GM10266 (cell line): Measurements from ENCODE around the gene OPRL1.
A peak's percentile ranks its signal among the peaks of the same experiment; 100 is the strongest.

ENCODE experiments used
- DNase-seq: peaks from one replicate; pipeline ENCODE4 v3.0.0; 2012; ENCODE audit errors: extremely low spot score
- TF ChIP-seq, protein P1 (sequence below): IDR thresholded peaks from 2 replicates; pipeline ENCODE4 v1.5.1; 2012; ENCODE audit warnings: mild to moderate bottlenecking, low read depth; ENCODE audit not compliant: control insufficient read depth, insufficient read depth; ENCODE audit errors: missing control alignments

Gene OPRL1

DNA sequence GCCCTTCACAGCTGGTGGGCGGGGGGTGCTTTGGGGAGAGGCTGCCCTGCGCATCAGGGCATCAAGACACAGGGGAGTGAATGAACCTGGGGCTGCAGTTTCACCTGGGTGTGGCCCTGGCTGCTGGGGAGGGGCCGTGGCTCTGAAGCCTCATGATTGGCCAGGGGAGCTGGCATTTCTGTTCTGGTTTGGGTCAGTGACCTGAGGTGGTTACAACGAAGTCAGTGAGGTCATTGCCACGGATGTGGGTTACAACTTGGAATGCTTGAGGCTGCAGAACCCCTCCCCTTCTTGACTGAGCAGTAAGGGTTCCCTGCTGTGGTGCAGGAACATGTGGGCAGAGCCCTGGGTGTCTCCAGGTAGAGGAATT, 13.9 kb upstream of the OPRL1 start:
- DNase-seq, result peak; percentile 83
- TF ChIP-seq, protein P1, sequence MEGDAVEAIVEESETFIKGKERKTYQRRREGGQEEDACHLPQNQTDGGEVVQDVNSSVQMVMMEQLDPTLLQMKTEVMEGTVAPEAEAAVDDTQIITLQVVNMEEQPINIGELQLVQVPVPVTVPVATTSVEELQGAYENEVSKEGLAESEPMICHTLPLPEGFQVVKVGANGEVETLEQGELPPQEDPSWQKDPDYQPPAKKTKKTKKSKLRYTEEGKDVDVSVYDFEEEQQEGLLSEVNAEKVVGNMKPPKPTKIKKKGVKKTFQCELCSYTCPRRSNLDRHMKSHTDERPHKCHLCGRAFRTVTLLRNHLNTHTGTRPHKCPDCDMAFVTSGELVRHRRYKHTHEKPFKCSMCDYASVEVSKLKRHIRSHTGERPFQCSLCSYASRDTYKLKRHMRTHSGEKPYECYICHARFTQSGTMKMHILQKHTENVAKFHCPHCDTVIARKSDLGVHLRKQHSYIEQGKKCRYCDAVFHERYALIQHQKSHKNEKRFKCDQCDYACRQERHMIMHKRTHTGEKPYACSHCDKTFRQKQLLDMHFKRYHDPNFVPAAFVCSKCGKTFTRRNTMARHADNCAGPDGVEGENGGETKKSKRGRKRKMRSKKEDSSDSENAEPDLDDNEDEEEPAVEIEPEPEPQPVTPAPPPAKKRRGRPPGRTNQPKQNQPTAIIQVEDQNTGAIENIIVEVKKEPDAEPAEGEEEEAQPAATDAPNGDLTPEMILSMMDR, result no peak

DNA sequence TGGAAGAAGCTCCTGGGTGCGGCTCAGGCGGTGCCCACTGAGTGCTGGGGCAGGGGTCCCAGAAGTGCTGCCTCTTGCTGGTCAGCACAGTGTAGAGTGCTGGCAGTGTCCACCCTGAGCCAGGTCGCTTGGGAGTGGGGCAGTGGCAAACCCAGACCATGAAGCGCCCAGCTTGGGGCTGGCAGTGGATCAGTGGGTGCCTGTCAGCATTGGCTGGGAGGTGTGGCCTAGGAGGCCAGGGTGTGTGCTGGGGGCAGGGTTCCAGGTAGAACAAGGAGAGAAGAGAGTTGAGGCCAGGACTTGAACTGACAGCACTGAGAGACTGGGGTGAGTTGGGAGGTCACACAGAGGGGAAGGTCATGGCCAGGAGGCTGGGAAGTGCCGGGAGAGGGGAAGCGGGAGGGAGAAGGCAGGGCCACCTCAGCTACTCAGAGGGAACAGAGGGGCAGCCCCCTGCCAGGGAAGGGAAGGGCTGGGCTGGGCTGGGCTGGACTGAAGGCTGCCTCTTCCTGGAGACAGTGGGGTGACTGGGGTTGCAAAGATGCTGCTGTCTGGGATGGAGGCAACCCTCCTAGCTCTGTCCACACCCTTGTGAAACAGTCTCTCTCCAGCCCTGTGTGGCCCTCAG, 12.8 kb upstream of the OPRL1 start:
- DNase-seq, result no peak
- TF ChIP-seq, protein P1, result no peak

GRCh38 chr20:64067733-64068307, 12.1 kb upstream of the OPRL1 start:
- DNase-seq, result no peak
- TF ChIP-seq, protein P1, result no peak

GRCh38 chr20:64068386-64069208, 11.3 kb upstream of the OPRL1 start:
- TF ChIP-seq, protein P1, result no peak

GRCh38 chr20:64069209-64069613, 10.7 kb upstream of the OPRL1 start:
- DNase-seq, result no peak
- TF ChIP-seq, protein P1, result no peak

More at GRCh38 chr20:64068386-64069208, 11.3 kb upstream of the OPRL1 start:
- no peak for DNase-seq

DNA sequence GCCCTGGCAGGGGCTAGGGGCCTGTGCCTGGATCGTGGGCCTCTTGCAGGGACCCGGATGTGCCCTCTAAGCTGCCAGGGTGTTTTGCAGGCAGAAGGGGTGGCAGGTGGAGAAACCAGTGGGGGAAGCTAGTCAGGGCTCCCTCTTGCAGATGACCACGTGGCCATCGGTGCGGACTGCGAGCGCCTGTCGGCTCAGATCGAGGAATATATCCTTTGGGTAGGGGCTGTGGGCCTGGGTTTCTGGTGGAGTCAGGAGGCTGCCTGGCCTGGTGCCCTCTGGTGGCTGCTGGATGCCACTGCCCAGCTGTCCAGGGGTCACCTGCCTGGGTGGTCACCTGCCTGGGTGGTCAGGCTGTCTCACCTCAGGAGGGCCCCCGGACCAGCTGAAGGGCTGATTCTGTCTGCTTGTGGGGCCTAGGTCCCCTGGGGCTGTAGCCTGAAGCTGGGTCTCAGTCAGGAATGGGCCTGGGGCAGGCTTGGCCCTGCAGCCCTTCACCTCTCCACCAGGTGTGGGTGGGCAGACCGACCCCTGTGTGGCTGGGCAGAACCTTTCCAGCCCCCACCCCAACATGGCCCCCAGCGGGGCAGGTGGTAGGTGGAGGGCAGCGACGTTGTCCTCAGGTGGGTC, 10.2 kb upstream of the OPRL1 start:
- peak; percentile 68 for DNase-seq
- TF ChIP-seq, protein P1, result peak; percentile 70
